Nephron progenitor cell (in vitro differentiated cells): ENCODE measurements around the gene EIF4A3.

ENCODE experiments used
- DNase-seq: peaks from one replicate; pipeline ENCODE4 v3.0.0; 2021
- H3K27ac Mint-ChIP-seq: 2 replicates; pipeline ENCODE4 v1.8.0; 2021; ENCODE audit warnings: mild to moderate bottlenecking, moderate library complexity, mixed read lengths
- H3K27me3 Mint-ChIP-seq: 2 replicates; pipeline ENCODE4 v1.8.0; 2021; ENCODE audit warnings: mild to moderate bottlenecking, low read depth, mixed read lengths; ENCODE audit not compliant: poor library complexity
- H3K36me3 Mint-ChIP-seq: 2 replicates; pipeline ENCODE4 v1.8.0; 2021; ENCODE audit warnings: low read depth, mixed read lengths
- H3K4me1 Mint-ChIP-seq: 2 replicates; pipeline ENCODE4 v1.8.0; 2021; ENCODE audit warnings: mixed read lengths
- H3K4me3 Mint-ChIP-seq: 2 replicates; pipeline ENCODE4 v1.8.0; 2021; ENCODE audit warnings: mild to moderate bottlenecking, moderate library complexity, mixed read lengths
- H3K9me3 Mint-ChIP-seq: 2 replicates; pipeline ENCODE4 v1.8.0; 2021; ENCODE audit warnings: mild to moderate bottlenecking, moderate library complexity, mixed read lengths
- TF ChIP-seq, protein P1 (sequence below): fragments of 200-600 bp; sonication (generic); IDR thresholded peaks from 2 replicates; pipeline ENCODE4 v1.5.0; 2021; ENCODE audit warnings: antibody characterized with exemption

The EIF4A3 gene

DNA sequence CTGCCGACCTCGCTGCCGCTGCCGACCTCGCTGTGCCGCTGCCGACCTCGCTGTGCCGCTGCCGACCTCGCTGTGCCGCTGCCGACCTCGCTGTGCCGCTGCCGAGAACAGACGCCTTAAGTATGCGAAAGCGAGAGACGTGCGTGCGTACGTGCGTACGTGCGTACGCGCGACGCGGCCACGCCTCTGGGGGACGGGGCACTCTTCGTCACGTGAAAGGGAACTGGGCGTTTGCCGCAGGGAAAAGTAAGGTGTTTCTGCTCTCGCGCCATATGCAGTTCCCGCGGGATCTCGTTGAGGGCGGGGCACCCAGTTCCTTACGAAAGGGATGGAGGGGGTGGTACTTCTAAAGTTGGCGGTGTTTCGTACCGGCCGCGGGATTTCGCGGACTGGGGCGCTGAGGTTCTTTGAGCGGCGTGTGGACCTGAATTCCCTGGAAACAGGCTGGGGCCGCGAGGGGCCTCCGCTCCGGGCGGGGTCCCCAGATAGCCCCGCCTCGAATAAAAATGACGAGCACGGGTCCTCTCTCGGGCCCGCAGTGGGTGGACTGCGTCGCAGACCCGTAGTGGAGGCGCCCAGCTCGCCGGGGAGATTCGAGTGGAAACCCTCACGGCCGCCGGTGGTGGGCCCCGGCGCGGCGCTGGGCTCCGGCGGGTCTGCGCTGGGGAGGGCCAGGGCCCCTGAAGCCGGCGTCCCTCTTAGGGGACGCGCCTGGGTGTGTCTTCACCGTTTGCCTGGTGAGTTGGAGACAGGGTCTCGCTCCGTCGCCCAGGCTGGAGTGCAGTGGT, at the start of gene EIF4A3:
TSS of gene EIF4A3 (minus strand) at position 94 of the 788 bp plus-strand sequence. CDS start 167 bp downstream, outside the sequence.
- Mint-ChIP-seq H3K9me3 (peaks cover under 1% of the 10 kb centered on the region), H3K4me1 (peaks cover 45% of the 10 kb centered on the region), H3K4me3 (peak within 1 kb of the TSS; percentile 88), H3K36me3 (peaks cover 10% of the 10 kb centered on the region), H3K27me3 (no peaks in the 10 kb centered on the region), H3K27ac (peak within 1 kb of the TSS; percentile 96)
- DNase-seq: peak; percentile 95
- TF ChIP-seq, protein P1, sequence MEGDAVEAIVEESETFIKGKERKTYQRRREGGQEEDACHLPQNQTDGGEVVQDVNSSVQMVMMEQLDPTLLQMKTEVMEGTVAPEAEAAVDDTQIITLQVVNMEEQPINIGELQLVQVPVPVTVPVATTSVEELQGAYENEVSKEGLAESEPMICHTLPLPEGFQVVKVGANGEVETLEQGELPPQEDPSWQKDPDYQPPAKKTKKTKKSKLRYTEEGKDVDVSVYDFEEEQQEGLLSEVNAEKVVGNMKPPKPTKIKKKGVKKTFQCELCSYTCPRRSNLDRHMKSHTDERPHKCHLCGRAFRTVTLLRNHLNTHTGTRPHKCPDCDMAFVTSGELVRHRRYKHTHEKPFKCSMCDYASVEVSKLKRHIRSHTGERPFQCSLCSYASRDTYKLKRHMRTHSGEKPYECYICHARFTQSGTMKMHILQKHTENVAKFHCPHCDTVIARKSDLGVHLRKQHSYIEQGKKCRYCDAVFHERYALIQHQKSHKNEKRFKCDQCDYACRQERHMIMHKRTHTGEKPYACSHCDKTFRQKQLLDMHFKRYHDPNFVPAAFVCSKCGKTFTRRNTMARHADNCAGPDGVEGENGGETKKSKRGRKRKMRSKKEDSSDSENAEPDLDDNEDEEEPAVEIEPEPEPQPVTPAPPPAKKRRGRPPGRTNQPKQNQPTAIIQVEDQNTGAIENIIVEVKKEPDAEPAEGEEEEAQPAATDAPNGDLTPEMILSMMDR: no peak

DNA sequence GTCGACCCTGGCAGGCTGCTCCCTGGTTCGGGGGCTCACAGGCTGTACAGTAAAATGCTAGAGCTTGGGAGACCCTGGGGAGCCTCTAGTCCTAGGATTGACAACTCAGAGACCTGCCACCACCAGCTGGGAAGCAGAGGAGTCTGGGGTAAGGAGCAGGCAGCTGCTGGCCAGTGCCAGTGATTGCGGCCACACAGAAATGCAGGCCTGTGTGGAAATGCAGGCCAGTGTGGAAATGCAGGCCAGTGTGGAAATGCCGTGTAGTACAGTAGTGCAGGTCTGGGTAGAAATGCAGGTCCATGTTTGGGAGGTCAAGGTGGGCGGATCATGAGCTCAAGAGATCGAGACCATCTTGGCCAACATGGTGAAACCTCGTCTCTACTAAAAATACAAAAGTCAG, 49.7 kb upstream of the EIF4A3 start:
- TF ChIP-seq, protein P1: no peak
- no peak for DNase-seq
- Mint-ChIP-seq H3K36me3 (peaks cover 4% of the 10 kb centered on the region), H3K9me3 (no peaks in the 10 kb centered on the region), H3K4me3 (no peak overlapping the region), H3K4me1 (peaks cover 40% of the 10 kb centered on the region), H3K27ac (no peak overlapping the region), H3K27me3 (no peaks in the 10 kb centered on the region)

DNA sequence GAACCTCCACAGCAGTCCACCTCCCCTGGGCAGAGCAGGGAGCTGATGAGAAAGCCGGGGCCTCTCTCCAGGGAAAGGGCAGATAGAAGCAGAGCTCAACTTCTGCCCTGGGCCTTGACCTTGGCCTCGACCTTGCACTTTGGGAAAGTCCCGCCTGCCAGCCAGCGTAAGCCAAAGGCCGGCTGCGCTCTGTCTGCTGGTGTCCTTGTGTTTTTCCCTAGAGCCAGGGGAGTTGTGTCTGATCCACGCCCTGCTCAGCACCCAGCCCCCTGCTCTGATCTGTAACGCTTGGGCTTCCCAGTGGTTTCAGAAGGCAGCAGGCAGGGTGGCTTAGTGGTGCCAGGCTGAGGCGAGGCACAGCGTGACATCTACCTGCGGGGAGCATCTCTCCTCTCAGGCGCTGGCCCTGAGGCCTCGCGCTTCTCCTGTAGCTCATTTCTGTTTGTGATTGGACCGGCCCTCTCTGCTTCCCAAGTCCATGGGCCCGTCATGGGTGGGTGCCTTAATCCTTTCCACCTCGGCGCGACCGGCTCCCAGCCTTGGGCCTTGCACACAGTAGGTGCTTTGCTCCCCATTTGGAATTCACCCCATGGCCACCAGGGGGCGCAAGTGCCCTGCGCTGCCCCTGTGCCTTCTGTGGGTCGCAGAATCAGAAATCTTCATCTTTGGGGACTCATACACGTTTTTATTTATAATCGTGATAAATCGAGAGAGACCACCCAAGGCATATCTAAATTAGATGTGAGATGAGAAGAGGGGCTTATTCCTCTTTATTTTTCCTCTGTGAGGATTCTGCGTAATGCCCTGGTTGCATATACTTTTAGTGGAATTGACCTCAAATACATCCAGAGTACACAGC, 49.0 kb upstream of the EIF4A3 start:
- no peaks in the 10 kb centered on the region for H3K36me3 Mint-ChIP-seq

DNA sequence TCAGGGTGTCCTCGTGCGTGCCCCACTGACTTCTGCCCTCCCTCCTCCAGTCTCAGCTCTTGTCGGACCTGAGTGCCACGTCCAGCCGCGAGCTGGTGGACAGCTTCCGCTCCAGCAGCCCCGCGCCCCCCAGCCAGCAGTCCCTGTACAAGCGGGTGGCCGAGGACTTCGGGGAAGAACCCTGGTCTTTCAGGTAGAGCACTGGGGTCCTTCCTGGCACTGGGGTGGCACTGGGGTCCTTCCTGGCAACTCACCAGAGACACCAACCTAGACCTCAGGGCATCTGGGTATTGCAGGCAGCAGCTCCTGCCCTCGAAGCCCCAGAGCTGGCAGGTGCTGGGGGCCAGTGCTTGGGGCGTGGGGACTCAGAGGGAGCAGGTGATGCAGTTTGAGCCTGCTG, 48.2 kb upstream of the EIF4A3 start:
- Mint-ChIP-seq H3K36me3 (no peaks in the 10 kb centered on the region), H3K9me3 (no peaks in the 10 kb centered on the region), H3K4me1 (peaks cover 53% of the 10 kb centered on the region), H3K27me3 (peaks cover 5% of the 10 kb centered on the region), H3K4me3 (no peak overlapping the region), H3K27ac (no peak overlapping the region)
- TF ChIP-seq, protein P1: no peak
- no peak for DNase-seq

More for the DNA sequence above, 49.0 kb upstream of the EIF4A3 start:
- Mint-ChIP-seq H3K4me3 (no peak overlapping the region), H3K9me3 (no peaks in the 10 kb centered on the region), H3K27me3 (peaks cover under 1% of the 10 kb centered on the region), H3K27ac (no peak overlapping the region), H3K4me1 (peaks cover 48% of the 10 kb centered on the region)
- DNase-seq: peak; percentile 50
- TF ChIP-seq, protein P1: peak; percentile 96

DNA sequence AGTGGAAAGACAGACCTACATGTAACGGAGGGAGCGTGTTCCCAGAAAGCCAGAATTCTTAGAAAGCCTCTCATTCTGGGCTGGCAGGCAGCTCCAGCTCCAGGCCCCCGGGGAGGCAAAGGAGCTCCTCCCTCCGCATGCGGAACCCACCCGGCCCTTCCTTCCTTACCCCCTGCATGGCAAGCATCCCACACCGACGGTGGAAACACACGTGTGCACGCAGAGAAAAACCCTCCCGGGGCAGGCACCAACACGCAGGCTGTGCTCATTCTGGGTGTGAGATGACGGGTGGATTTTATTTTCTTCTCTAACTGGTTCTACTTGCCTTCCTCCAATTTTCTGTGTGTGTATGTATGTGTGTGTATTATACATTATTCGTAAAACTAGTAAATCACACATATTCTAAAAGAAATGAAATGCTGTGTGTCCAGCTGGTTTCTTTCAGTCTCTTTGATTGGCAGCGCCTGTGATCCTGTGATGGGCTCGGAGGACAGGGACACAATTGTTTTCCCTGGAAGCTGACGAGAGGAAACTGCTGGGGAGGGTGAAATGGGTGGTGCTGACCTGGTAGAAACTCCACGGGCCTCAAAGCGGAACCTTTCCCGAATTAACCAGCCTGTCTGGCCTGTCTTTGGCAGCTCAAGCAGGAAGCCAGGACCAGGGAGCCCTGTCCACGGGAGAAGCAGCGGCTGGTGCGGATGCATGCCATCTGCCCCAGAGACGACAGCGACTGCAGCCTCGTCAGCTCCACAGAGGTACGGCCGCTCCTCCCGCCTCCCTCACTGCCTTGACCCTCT, 45.1 kb upstream of the EIF4A3 start:
- Mint-ChIP-seq H3K36me3 (no peaks in the 10 kb centered on the region), H3K4me3 (no peak overlapping the region), H3K9me3 (no peaks in the 10 kb centered on the region), H3K4me1 (peaks cover 53% of the 10 kb centered on the region), H3K27me3 (peaks cover 5% of the 10 kb centered on the region), H3K27ac (no peak overlapping the region)
- no peak for DNase-seq
- TF ChIP-seq, protein P1: no peak
